Progenitor cell of endocrine pancreas (in vitro differentiated cells): ENCODE results near the gene GALNT14. TPM values are rescaled to one million over a fixed set of nuclear protein-coding genes. Genes with fewer than 3 reads are reported as not detected.
"Not testable (repeated sequence)": the region's sequence is repeated elsewhere in the genome, so short reads cannot be mapped to it uniquely, and the experiment has no call there.

Experiments used
- DNase-seq: peaks from one replicate; pipeline ENCODE4 v3.0.0; 2021; ENCODE audit warnings: low spot score; ENCODE audit not compliant: unreplicated experiment
- H3K27ac Mint-ChIP-seq: 2 replicates; pipeline ENCODE4 v1.8.0; 2021; ENCODE audit warnings: mild to moderate bottlenecking, moderate library complexity, mixed read lengths
- H3K27me3 Mint-ChIP-seq: 2 replicates; pipeline ENCODE4 v1.8.0; 2021; ENCODE audit warnings: mixed read lengths
- H3K36me3 Mint-ChIP-seq: 2 replicates; pipeline ENCODE4 v1.8.0; 2022; ENCODE audit warnings: mixed read lengths; ENCODE audit not compliant: insufficient read depth
- H3K4me1 Mint-ChIP-seq: 2 replicates; pipeline ENCODE4 v1.8.0; 2021; ENCODE audit warnings: low read depth, mixed read lengths
- H3K4me3 Mint-ChIP-seq: 2 replicates; pipeline ENCODE4 v1.8.0; 2021; ENCODE audit warnings: low read depth, mild to moderate bottlenecking, moderate library complexity, mixed read lengths
- H3K9me3 Mint-ChIP-seq: 2 replicates; pipeline ENCODE4 v1.8.0; 2021; ENCODE audit warnings: low read depth, mixed read lengths
- long read RNA-seq: library from polyadenylated mRNA; unstranded; transcript quantifications from one replicate; pipeline ENCODE4 v2.0.0, GENCODE V29; 2020
- total RNA-seq: library from RNA; stranded (reverse); gene quantifications from 2 replicates; pipeline ENCODE4 v1.2.1, GENCODE V29; 2021
- TF ChIP-seq, protein P1 (sequence below): fragments of 200-600 bp; sonication (generic); IDR thresholded peaks from one replicate; pipeline ENCODE4 v1.5.0; 2021; ENCODE audit warnings: antibody characterized with exemption, mild to moderate bottlenecking; ENCODE audit not compliant: unreplicated experiment

The GALNT14 gene, protein sequence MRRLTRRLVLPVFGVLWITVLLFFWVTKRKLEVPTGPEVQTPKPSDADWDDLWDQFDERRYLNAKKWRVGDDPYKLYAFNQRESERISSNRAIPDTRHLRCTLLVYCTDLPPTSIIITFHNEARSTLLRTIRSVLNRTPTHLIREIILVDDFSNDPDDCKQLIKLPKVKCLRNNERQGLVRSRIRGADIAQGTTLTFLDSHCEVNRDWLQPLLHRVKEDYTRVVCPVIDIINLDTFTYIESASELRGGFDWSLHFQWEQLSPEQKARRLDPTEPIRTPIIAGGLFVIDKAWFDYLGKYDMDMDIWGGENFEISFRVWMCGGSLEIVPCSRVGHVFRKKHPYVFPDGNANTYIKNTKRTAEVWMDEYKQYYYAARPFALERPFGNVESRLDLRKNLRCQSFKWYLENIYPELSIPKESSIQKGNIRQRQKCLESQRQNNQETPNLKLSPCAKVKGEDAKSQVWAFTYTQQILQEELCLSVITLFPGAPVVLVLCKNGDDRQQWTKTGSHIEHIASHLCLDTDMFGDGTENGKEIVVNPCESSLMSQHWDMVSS
- 0.91 and 1.2 TPM in 2 replicates for total RNA-seq
- long read RNA-seq, partial matches to known transcripts = 0 of 2 reads
- long read RNA-seq, other reads (novel, unspliced or antisense) = 0 of 2 reads

DNA sequence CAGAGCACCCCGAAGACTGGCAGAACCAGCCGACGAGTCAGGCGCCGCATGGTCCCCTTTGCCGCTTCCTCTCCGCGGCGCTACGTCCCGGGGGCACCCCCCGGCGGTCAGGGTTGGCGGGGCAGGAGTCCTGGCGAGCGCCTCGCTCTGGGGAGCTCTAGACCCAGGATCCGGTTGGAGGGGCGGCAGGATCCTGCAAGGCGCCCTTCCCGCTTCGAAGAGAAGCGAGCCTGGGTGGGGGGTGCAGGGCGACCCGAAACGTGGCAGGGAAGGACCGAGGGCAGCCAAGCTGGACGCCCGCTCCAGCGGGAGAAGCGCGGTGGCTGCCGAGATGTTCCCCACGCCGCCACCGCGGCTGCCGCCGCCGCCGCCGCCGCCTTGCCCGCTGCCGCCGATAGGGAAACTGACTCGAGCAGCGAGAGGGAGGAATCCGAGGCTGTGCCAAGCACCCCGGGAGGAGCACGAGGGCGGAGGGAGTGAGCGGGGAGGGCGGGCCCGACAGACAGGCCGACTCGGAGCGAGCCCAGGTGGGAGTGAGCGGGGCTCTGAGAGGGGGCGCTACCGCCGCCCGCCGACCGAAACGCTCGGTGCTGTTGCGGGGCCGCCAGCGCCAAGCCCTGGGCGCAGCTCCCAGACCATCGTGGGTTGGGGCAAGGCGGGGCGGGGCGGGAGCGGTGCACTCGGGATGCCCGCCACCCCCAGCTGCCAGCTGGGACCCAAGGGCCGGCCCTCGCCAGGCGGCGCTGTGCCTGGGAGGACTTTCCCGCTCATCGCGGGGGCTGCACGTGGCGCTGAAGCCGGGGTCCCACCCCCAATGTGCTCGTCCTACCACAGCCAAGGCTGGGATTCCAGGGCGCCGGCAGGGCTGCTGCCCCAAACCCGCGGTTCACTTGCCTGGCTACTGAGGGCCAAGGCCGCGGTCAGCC is at the start of gene GALNT14:
GALNT14 (minus strand) TSS at position 404 of the 926 bp plus-strand sequence; CDS start at position 50, 354 bp downstream.
- Mint-ChIP-seq H3K36me3 (no peaks in the 10 kb centered on the region), H3K4me1 (peaks cover 2% of the 10 kb centered on the region), H3K27ac (no peak within 1 kb of the TSS), H3K4me3 (peak within 1 kb of the TSS; percentile 68), H3K27me3 (peaks cover 85% of the 10 kb centered on the region), H3K9me3 (no peaks in the 10 kb centered on the region)
- DNase-seq = peak; percentile 57
- TF ChIP-seq, protein P1, sequence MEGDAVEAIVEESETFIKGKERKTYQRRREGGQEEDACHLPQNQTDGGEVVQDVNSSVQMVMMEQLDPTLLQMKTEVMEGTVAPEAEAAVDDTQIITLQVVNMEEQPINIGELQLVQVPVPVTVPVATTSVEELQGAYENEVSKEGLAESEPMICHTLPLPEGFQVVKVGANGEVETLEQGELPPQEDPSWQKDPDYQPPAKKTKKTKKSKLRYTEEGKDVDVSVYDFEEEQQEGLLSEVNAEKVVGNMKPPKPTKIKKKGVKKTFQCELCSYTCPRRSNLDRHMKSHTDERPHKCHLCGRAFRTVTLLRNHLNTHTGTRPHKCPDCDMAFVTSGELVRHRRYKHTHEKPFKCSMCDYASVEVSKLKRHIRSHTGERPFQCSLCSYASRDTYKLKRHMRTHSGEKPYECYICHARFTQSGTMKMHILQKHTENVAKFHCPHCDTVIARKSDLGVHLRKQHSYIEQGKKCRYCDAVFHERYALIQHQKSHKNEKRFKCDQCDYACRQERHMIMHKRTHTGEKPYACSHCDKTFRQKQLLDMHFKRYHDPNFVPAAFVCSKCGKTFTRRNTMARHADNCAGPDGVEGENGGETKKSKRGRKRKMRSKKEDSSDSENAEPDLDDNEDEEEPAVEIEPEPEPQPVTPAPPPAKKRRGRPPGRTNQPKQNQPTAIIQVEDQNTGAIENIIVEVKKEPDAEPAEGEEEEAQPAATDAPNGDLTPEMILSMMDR = peak; percentile 67

DNA sequence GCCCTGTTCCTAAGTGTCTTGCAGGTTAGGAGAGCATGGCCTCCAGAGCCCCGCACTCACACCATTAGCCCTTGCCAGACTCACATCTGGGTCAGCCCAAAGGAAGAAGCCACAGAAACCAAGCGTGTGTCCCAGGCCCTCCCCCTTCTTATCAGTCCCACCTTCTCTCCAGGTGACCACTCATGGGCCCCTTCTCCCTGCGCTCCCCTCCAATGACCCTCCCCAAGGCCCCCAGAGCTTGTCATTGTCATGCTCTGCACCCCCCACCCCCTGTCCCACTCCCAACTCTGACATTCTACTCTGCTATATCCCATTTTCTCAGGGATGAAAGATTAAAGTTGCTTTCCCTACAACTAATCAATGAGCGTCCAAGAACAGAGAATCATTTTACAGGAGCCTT is 48.9 kb upstream of the GALNT14 start:
- no peak overlapping the region for H3K4me3 Mint-ChIP-seq
- TF ChIP-seq, protein P1 = no peak
- no peaks in the 10 kb centered on the region for H3K9me3 Mint-ChIP-seq
- no peak overlapping the region for H3K27ac Mint-ChIP-seq
- no peak for DNase-seq
- H3K27me3 Mint-ChIP-seq = peaks cover 11% of the 10 kb centered on the region
- no peaks in the 10 kb centered on the region for H3K4me1 Mint-ChIP-seq
- H3K36me3 Mint-ChIP-seq = no peaks in the 10 kb centered on the region

DNA sequence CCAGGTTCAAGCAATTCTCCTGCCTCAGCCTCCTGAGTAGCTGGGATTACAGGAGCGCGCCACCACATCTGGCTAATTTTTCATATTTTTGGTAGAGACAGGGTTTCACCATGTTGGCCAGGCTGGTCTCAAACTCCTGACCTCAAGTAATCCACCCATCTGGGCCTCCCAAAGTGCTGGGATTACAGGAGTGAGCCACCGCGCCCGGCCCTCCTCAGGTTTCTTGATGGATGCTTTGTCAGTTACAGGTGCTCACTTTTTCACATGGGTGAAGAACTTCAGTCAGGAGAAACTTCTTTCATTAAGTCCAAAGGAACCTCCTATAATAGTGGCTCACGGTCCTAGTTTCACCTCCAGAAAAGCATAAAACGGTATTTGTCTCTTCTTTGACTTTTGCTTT is 45.7 kb upstream of the GALNT14 start:
- not testable (repeated sequence) for H3K9me3 Mint-ChIP-seq, H3K36me3 Mint-ChIP-seq, H3K27ac Mint-ChIP-seq

DNA sequence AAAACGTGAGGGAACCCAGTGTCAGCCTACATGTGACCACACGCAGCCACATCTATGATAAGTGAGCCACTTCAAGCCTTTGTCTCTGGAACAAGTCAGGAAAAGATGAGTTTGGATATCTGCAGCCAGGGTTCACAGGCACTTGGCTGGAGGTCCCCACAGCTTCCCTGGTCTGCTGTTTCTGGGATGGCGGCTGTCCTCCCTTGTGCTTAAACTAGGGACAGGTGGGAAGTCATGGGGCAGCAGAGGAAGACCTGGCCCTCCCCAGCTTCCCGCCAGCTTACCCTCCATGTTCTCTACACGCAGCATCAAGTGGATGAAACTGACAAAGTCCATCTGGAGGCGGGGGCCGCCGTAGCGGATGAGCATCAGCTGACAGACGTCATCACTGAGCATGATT is 38.5 kb upstream of the GALNT14 start:
- TF ChIP-seq, protein P1 = no peak
- peaks cover 21% of the 10 kb centered on the region for H3K27me3 Mint-ChIP-seq
- H3K4me1 Mint-ChIP-seq = no peaks in the 10 kb centered on the region
- H3K36me3 Mint-ChIP-seq = no peaks in the 10 kb centered on the region
- no peak overlapping the region for H3K4me3 Mint-ChIP-seq
- no peak for DNase-seq
- H3K9me3 Mint-ChIP-seq = no peaks in the 10 kb centered on the region
- H3K27ac Mint-ChIP-seq = no peak overlapping the region

More for the DNA sequence above, 45.7 kb upstream of the GALNT14 start:
- not testable (repeated sequence) for DNase-seq, H3K4me1 Mint-ChIP-seq, H3K4me3 Mint-ChIP-seq, H3K27me3 Mint-ChIP-seq

DNA sequence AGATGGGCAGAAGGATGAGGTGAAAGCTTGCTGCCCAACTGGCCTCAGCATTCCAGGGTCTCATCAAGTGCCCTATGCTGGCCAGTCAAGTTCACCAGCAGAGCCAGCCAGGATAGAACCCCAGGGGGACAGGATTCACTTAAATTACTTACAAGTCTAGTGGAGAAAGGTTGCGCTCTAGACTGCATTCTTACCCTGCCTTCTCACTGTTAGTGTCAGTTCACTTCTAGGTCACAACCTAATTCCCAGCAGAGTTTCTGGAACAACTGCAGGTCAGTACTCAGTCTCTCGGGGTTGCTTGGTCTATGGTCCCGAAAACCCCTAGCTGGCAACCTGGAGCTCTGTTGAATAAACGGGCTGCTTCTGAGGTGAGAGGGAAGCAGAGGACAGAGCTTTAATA is 32.9 kb upstream of the GALNT14 start:
- Mint-ChIP-seq H3K36me3 (no peaks in the 10 kb centered on the region), H3K27ac (no peak overlapping the region), H3K27me3 (peaks cover 49% of the 10 kb centered on the region), H3K4me1 (no peaks in the 10 kb centered on the region), H3K9me3 (no peaks in the 10 kb centered on the region), H3K4me3 (no peak overlapping the region)
- no peak for DNase-seq
- TF ChIP-seq, protein P1 = no peak
